Measurements from ENCODE around the gene EFNA1. TPM values are rescaled to one million over a fixed set of nuclear protein-coding genes. Genes with fewer than 3 reads are reported as not detected.

The EFNA1 gene
- total and polyA plus RNA-seq, 2 of the 8 experiments (the other 6 are each of a cell fraction or from before 2014, with no cell fraction given), result 4.9 to 14.6 TPM

DNA sequence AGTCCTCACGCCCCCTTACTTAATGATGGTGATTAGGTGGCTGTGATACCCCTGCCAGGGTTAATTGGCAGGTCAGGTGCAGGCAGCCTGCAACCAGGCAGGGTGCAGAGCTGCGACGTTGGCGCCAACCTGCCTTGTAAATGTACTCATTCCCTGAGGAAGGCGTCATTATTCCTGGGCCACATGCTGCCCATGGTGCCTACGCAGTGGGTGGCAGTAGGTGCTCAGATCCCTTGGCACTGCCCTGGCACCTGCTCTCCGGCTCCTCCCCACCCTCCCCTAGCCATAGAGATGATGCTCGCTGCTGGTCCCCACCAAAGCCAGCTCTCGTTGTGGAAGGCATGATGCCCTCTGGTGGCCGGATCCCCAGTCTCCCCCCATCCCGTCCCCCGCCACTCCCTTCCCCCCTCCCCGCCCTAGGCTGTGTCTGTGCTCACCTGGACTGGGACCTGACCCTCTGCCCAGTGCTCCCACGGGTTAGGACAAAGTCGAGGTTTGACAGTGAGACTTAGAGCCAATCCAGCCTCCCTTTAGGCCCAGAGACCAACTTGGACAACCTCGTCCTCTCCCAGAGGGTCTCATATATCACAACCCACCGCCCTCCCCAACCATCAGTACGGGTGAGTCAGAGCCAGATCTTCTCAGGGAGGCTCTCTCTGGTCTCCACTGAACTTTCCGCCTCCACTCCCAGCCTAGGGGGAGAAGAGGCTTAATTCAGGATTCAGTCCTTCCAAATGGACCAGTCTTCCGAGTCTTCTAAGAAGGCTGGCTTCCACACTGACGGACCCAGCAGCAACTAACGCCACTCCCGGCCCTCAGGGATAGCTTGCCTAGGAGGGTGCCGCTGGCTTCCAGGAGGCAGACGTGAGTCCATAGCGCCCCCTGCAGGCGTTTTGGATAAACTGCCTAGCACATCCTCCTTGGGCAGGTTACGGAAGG lies 39.8 kb downstream of the EFNA1 start (continued):
- TF ChIP-seq EP300 (IDR thresholded peaks at IDR 0.05; ENCODE audit: borderline replicate concordance in 1 of 2, low read depth in 2 of 2, low read length in 2 of 2) (no peak), POU5F1 (IDR thresholded peaks at IDR 0.05; ENCODE audit: low read depth, low read length) (no peak), POLR2A (IDR thresholded peaks at IDR 0.05; ENCODE audit: control extremely low read depth in 1 of 2, low read depth in 2 of 2, low read length in 2 of 2) (no peak), SIN3A (conservative IDR thresholded peaks at IDR 0.05 in 1 of 2, IDR thresholded peaks at IDR 0.05 in 1 of 2; ENCODE audit: low read depth in 1 of 2, low read length in 2 of 2) (peak in 1 of 2 experiments; percentile 19; a peak in 2 of 4 replicates), RXRA (IDR thresholded peaks at IDR 0.05; ENCODE audit: insufficient read depth, low read depth, low read length) (no peak), BRCA1 (IDR thresholded peaks at IDR 0.05; ENCODE audit: low read depth, low read length) (no peak), YY1 (IDR thresholded peaks at IDR 0.05; ENCODE audit: low read depth, low read length) (no peak), SP4 (IDR thresholded peaks at IDR 0.05; ENCODE audit: low read length) (no peak), GABPA (IDR thresholded peaks at IDR 0.05; ENCODE audit: borderline replicate concordance, insufficient read depth, low read length) (no peak), FOSL1 (IDR thresholded peaks at IDR 0.05; ENCODE audit: insufficient read depth, low read depth, low read length) (no peak), SIX5 (IDR thresholded peaks at IDR 0.05; ENCODE audit: low read depth, low read length) (no peak), SUZ12 (IDR thresholded peaks at IDR 0.05; ENCODE audit: low read length) (no peak), SIRT6 (IDR thresholded peaks at IDR 0.05; ENCODE audit: low read length) (no peak), CBX5 (IDR thresholded peaks at IDR 0.05; ENCODE audit: low read depth, low read length) (no peak), TBP (IDR thresholded peaks at IDR 0.05; ENCODE audit: low read depth, low read length) (peak; percentile 7; the same call in 1 of the 2 replicates), HDAC2 (IDR thresholded peaks at IDR 0.05; ENCODE audit: borderline replicate concordance in 1 of 2, low read depth in 2 of 2, low read length in 2 of 2) (peak in 1 of 2 experiments; percentile 37; a peak in 1 of 4 replicates), CEBPB (IDR thresholded peaks at IDR 0.05; ENCODE audit: low read depth, low read length) (no peak), EGR1 (IDR thresholded peaks at IDR 0.05; ENCODE audit: borderline replicate concordance, low read depth, low read length) (no peak), KDM5A (IDR thresholded peaks at IDR 0.05; ENCODE audit: low read length) (no peak), KDM1A (IDR thresholded peaks at IDR 0.05; ENCODE audit: borderline replicate concordance, low read length) (no peak), JUN (IDR thresholded peaks at IDR 0.05; ENCODE audit: low read depth, low read length) (no peak)
- TF ChIP-seq, protein P1, sequence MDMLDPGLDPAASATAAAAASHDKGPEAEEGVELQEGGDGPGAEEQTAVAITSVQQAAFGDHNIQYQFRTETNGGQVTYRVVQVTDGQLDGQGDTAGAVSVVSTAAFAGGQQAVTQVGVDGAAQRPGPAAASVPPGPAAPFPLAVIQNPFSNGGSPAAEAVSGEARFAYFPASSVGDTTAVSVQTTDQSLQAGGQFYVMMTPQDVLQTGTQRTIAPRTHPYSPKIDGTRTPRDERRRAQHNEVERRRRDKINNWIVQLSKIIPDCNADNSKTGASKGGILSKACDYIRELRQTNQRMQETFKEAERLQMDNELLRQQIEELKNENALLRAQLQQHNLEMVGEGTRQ (IDR thresholded peaks at IDR 0.05; ENCODE audit: low read length), result no peak
- TF ChIP-seq, protein P2, sequence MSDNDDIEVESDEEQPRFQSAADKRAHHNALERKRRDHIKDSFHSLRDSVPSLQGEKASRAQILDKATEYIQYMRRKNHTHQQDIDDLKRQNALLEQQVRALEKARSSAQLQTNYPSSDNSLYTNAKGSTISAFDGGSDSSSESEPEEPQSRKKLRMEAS (IDR thresholded peaks at IDR 0.05), result no peak; the same call in 1 of the 2 replicates

All from H1 (cell line).